HepG2 (cell line): Measurements from ENCODE around the gene KAT14. TPM values are rescaled to one million over a fixed set of nuclear protein-coding genes. Genes with fewer than 3 reads are reported as not detected.

Source experiments
- polyA plus RNA-seq, 8 experiments: library from polyadenylated mRNA; depleted of rRNA in 3 of 8; stranded (reverse) in 7 of 8; unstranded in 1 of 8; fragments of >200 nt; fragmentation: Illumina TruSeq in 4 of 8; extraction: Trizol in 4 of 8; gene quantifications; 2 replicates each; pipeline versions ENCODE4 v1.2.1 to v1.2.3, GENCODE V29; 2011 to 2016; ENCODE audit warnings: low read depth in 4 of 8, missing spikeins in 1 of 8, mixed read lengths in 1 of 8; ENCODE audit not compliant: insufficient read depth in 1 of 8
- small RNA-seq, 3 experiments: library from RNA; depleted of rRNA; stranded (forward); fragments of <200 nt; gene quantifications; one replicate each; pipeline ENCODE3, GENCODE V24; 2012; ENCODE audit warnings: low read depth in 2 of 3, low replicate concordance in 1 of 3; ENCODE audit not compliant: insufficient read length in 3 of 3, insufficient read depth in 2 of 3
- total RNA-seq, 5 experiments: library from RNA; depleted of rRNA; stranded (reverse); fragments of >200 nt; fragmentation: Illumina TruSeq; extraction: Trizol; gene quantifications; 2 replicates each; pipeline ENCODE4 v1.2.3, GENCODE V29; 2016; ENCODE audit warnings: low read depth in 1 of 5

KAT14 gene
- total and polyA plus RNA-seq, 2 of the 13 experiments (the other 11 are each of a cell fraction or from before 2014, with no cell fraction given), result 5.1 to 15.1 TPM

Small RNA genes lying within 50 kb of the gene (small RNA-seq; reads per million reads assigned to genes)
- gene RF00019 (0 reads per million in 3 experiments), gene RNU7-137P (0 reads per million in 3 experiments)

Other genes starting within 250 kb of the KAT14 start
- gene SNX5, start 169.1 kb upstream of the KAT14 start, total RNA-seq (2016; rRNA removed; fragmentation: Illumina TruSeq; extraction: Trizol), result 1,040 and 1,306 TPM in 2 replicates
- gene SNX5, start 169.1 kb upstream of the KAT14 start, polyA plus RNA-seq (2011; rRNA removed), result 448 and 664 TPM in 2 replicates
- gene MGME1, start 168.8 kb upstream of the KAT14 start, total RNA-seq (2016; rRNA removed; fragmentation: Illumina TruSeq; extraction: Trizol), result 66.6 and 79.5 TPM in 2 replicates
- gene MGME1, start 168.8 kb upstream of the KAT14 start, polyA plus RNA-seq (2011; rRNA removed), result 24.8 and 36.7 TPM in 2 replicates
- 0.21 and 0.31 TPM in 2 replicates for gene OVOL2, start 79.9 kb upstream of the KAT14 start, total RNA-seq (2016; rRNA removed; fragmentation: Illumina TruSeq; extraction: Trizol)
- gene OVOL2, start 79.9 kb upstream of the KAT14 start, polyA plus RNA-seq (2011; rRNA removed), result 0.10 and 0.20 TPM in 2 replicates
- 48.2 and 52.3 TPM in 2 replicates for gene PET117, start within 50 bp of the KAT14 start, total RNA-seq (2016; rRNA removed; fragmentation: Illumina TruSeq; extraction: Trizol)
- 20.3 and 22.2 TPM in 2 replicates for gene PET117, start within 50 bp of the KAT14 start, polyA plus RNA-seq (2011; rRNA removed)
- 25.9 and 26.7 TPM in 2 replicates for gene ZNF133, start 150.7 kb downstream of the KAT14 start, total RNA-seq (2016; rRNA removed; fragmentation: Illumina TruSeq; extraction: Trizol)
- gene ZNF133, start 150.7 kb downstream of the KAT14 start, polyA plus RNA-seq (2011; rRNA removed), result 23.5 and 27.2 TPM in 2 replicates